CD14-positive monocyte (primary cell): Measurements from ENCODE around the gene RBM28. TPM values are rescaled to one million over a fixed set of nuclear protein-coding genes. Genes with fewer than 3 reads are reported as not detected.

Experiments used
- DNase-seq, 3 donors: peaks; one replicate each; pipeline ENCODE4 v3.0.0-alpha.2; 2011 to 2022
- H2AFZ ChIP-seq: 2 replicates; pipeline ENCODE4 v1.6.0; 2012; ENCODE audit warnings: mild to moderate bottlenecking, low read depth, low read length, inconsistent platforms; ENCODE audit not compliant: insufficient read depth, poor library complexity, severe bottlenecking
- H3K27ac ChIP-seq, 2 donors: 1 replicate in 1 of 2; 2 replicates in 1 of 2; pipeline ENCODE4 v1.5.1; 2012 to 2013; ENCODE audit warnings: low read length in 2 of 2, control low read depth in 1 of 2, inconsistent platforms in 1 of 2, low read depth in 1 of 2, mild to moderate bottlenecking in 1 of 2
- H3K27me3 ChIP-seq, 2 donors: one replicate each; pipeline versions ENCODE4 v1.6.0 to v1.6.1; 2011 to 2013; ENCODE audit warnings: low read length in 2 of 2; ENCODE audit not compliant: control insufficient read depth in 2 of 2, insufficient read depth in 2 of 2
- H3K36me3 ChIP-seq, 2 donors: replicated peaks in 1 of 2; 1 replicate in 1 of 2; 2 replicates in 1 of 2; pipeline versions ENCODE4 v1.5.1 to v1.6.1; 2012 to 2013; ENCODE audit warnings: low read length in 2 of 2, control low read depth in 1 of 2, inconsistent platforms in 1 of 2, mild to moderate bottlenecking in 1 of 2; ENCODE audit not compliant: insufficient read depth in 2 of 2, control insufficient read depth in 1 of 2
- H3K4me1 ChIP-seq, 2 donors: 1 replicate in 1 of 2; 2 replicates in 1 of 2; pipeline versions ENCODE4 v1.5.1 to v1.6.1; 2012 to 2013; ENCODE audit warnings: low read length in 2 of 2, control low read depth in 1 of 2, inconsistent platforms in 1 of 2, mild to moderate bottlenecking in 1 of 2, moderate library complexity in 1 of 2; ENCODE audit not compliant: insufficient read depth in 2 of 2, control insufficient read depth in 1 of 2
- H3K4me2 ChIP-seq: replicated peaks from 2 replicates; pipeline ENCODE3; 2012; ENCODE audit warnings: low read length, moderate library complexity, mild to moderate bottlenecking; ENCODE audit not compliant: poor library complexity, severe bottlenecking; ENCODE audit errors: extremely low read depth
- H3K4me3 ChIP-seq, 3 experiments: fragments of 200-600 bp in 1 of 3; sonication (generic) in 1 of 3; replicated peaks in 1 of 3; 1 replicate in 2 of 3; 2 replicates in 1 of 3; pipeline ENCODE4 v1.5.1; 2011 to 2013; ENCODE audit warnings: low read length in 3 of 3, mild to moderate bottlenecking in 3 of 3, control low read depth in 2 of 3, low read depth in 2 of 3, inconsistent platforms in 1 of 3, moderate library complexity in 1 of 3
- H3K79me2 ChIP-seq: 2 replicates; pipeline ENCODE4 v1.6.0; 2012; ENCODE audit warnings: mild to moderate bottlenecking, control low read depth, inconsistent platforms, low read length, moderate library complexity; ENCODE audit not compliant: insufficient read depth
- H3K9ac ChIP-seq: 2 replicates; pipeline ENCODE4 v1.6.0; 2017; ENCODE audit warnings: low read length, mild to moderate bottlenecking; ENCODE audit not compliant: insufficient read depth, poor library complexity, severe bottlenecking
- H3K9me3 ChIP-seq, 2 donors: replicated peaks in 1 of 2; 1 replicate in 1 of 2; 2 replicates in 1 of 2; pipeline versions ENCODE4 v1.5.1 to v1.6.1; 2012 to 2013; ENCODE audit warnings: low read length in 2 of 2, control low read depth in 1 of 2; ENCODE audit not compliant: control insufficient read depth in 1 of 2, insufficient read depth in 1 of 2
- H4K20me1 ChIP-seq: 2 replicates; pipeline ENCODE4 v1.6.0; 2012; ENCODE audit warnings: mild to moderate bottlenecking, low read length, control low read depth, moderate library complexity; ENCODE audit not compliant: insufficient read depth
- H3K27ac Mint-ChIP-seq, 7 donors: one replicate each; pipeline ENCODE4 v1.8.0; 2020; ENCODE audit warnings: mild to moderate bottlenecking in 7 of 7, mixed read lengths in 7 of 7, moderate library complexity in 6 of 7, inconsistent platforms in 2 of 7
- H3K27me3 Mint-ChIP-seq, 3 donors: one replicate each; pipeline ENCODE4 v1.8.0; 2021 to 2022; ENCODE audit warnings: low read depth in 3 of 3, mild to moderate bottlenecking in 3 of 3, mixed read lengths in 3 of 3, moderate library complexity in 3 of 3, inconsistent platforms in 1 of 3
- H3K36me3 Mint-ChIP-seq, 2 donors: one replicate each; pipeline ENCODE4 v1.8.0; 2020; ENCODE audit warnings: mixed read lengths in 2 of 2, inconsistent platforms in 1 of 2, mild to moderate bottlenecking in 1 of 2
- H3K4me1 Mint-ChIP-seq: one replicate; pipeline ENCODE4 v1.8.0; 2020; ENCODE audit warnings: mild to moderate bottlenecking, mixed read lengths
- H3K4me3 Mint-ChIP-seq, 2 donors: one replicate each; pipeline ENCODE4 v1.8.0; 2020; ENCODE audit warnings: mild to moderate bottlenecking in 2 of 2, mixed read lengths in 2 of 2, moderate library complexity in 1 of 2
- H3K9me3 Mint-ChIP-seq, 7 donors: one replicate each; pipeline ENCODE4 v1.8.0; 2020 to 2022; ENCODE audit warnings: mixed read lengths in 7 of 7, mild to moderate bottlenecking in 6 of 7, moderate library complexity in 6 of 7, inconsistent platforms in 2 of 7
- CTCF ChIP-seq: fragments of 200-600 bp; IDR thresholded peaks from one replicate; pipeline ENCODE4 v1.8.0; 2022; ENCODE audit warnings: antibody characterized with exemption, mild to moderate bottlenecking
- WGBS: methylation state at CpG from one replicate; pipeline ENCODE4 v1.1.5; 2013; ENCODE audit warnings: missing lambda C conversion rate; ENCODE audit not compliant: insufficient coverage; 5-methylcytosine and 5-hydroxymethylcytosine counted together
- intact Hi-C, 2 donors: fragments of 100-400 bp; cut with micrococcal nuclease; formaldehyde crosslinking; loops; one replicate each; pipeline versions ENCODE4 v1.15.0 to v1.15.1; 2023
- polyA plus RNA-seq, 3 donors: library from polyadenylated mRNA; depleted of rRNA in 1 of 3; unstranded in 2 of 3; stranded (reverse) in 1 of 3; fragments of 300-500 nt in 2 of 3; fragments of >200 nt in 1 of 3; fragmentation: Illumina TruSeq in 2 of 3; gene quantifications; 1 replicate in 2 of 3; 2 replicates in 1 of 3; pipeline ENCODE4 v1.2.3, GENCODE V29; 2012 to 2021

RBM28 gene
- polyA plus RNA-seq, 3 donors, result 4.0 to 14.4 (median 4.9) TPM

- no peaks in the 10 kb centered on the region for H3K36me3 Mint-ChIP-seq
- H3K4me1 ChIP-seq, result peaks cover 5 to 7% of the 10 kb centered on the region in 2 donors
- no peaks in the 10 kb centered on the region for H3K27me3 ChIP-seq
- no peak overlapping the region for H3K9ac ChIP-seq
- no peak overlapping the region for H3K4me2 ChIP-seq
- peaks cover 6% of the 10 kb centered on the region for H3K4me1 Mint-ChIP-seq
- no peaks in the 10 kb centered on the region for H3K36me3 ChIP-seq
- no peaks in the 10 kb centered on the region for H3K79me2 ChIP-seq
- peaks cover 2 to 4% (median 3%) of the 10 kb centered on the region in 3 donors for H3K27me3 Mint-ChIP-seq
- H3K4me3 Mint-ChIP-seq, result no peak overlapping the region
- H3K27ac Mint-ChIP-seq, result no peak overlapping the region
- no peaks in the 10 kb centered on the region for H3K9me3 Mint-ChIP-seq
- no peak for TF ChIP-seq CTCF
- no peak overlapping the region for H3K27ac ChIP-seq
- H2AFZ ChIP-seq, result no peak overlapping the region
- no peaks in the 10 kb centered on the region for H4K20me1 ChIP-seq
- H3K9me3 ChIP-seq, result no peaks in the 10 kb centered on the region
- DNase-seq, result no peak
- H3K4me3 ChIP-seq, result no peak overlapping the region
- intact Hi-C loops, result no loop called here
- 100% methylated on average over 3 of the region's 3 CpGs for WGBS
These were observed 32.4 kb upstream of the RBM28 start for GRCh38 chr7:128376077-128376476.

GRCh38 chr7:128374041-128374440 lies 30.3 kb upstream of the RBM28 start:
- Mint-ChIP-seq H3K27ac (no peak overlapping the region), H3K36me3 (no peaks in the 10 kb centered on the region), H3K9me3 (no peaks in the 10 kb centered on the region), H3K4me3 (no peak overlapping the region), H3K4me1 (no peaks in the 10 kb centered on the region), H3K27me3 (peaks cover 3 to 5% (median 4%) of the 10 kb centered on the region in 3 donors)
- Histone ChIP-seq H3K27me3 (no peaks in the 10 kb centered on the region), H3K9me3 (no peaks in the 10 kb centered on the region), H3K27ac (no peak overlapping the region), H4K20me1 (no peaks in the 10 kb centered on the region), H3K4me2 (no peak overlapping the region), H3K4me1 (no peaks in the 10 kb centered on the region), H3K4me3 (no peak overlapping the region), H3K9ac (no peak overlapping the region), H2AFZ (no peak overlapping the region), H3K79me2 (no peaks in the 10 kb centered on the region), H3K36me3 (no peaks in the 10 kb centered on the region)
- TF ChIP-seq CTCF, result no peak
- intact Hi-C loops, result no loop called here
- no CpG with 5 or more reads among the region's 1 CpG for WGBS
- no peak for DNase-seq
